RWPE1 (cell line): ENCODE data around the gene EXOC7.

Experiments used
- CTCF ChIA-PET: fragments of 350-600 bp; sonication (Branson Sonifier 250); formaldehyde crosslinking; extraction: SDS; loops from one replicate; lab custom pipeline; 2021; lab: Yijun Ruan, JAX
- POLR2A ChIA-PET: fragments of 400-600 bp; formaldehyde crosslinking; extraction: SDS; loops from one replicate; lab custom pipeline; 2020; ENCODE audit warnings: antibody characterized with exemption; ENCODE audit not compliant: low non-redundant PET; lab: Yijun Ruan, JAX
- DNase-seq: peaks from one replicate; pipeline ENCODE4 v3.0.0; 2012; ENCODE audit warnings: low spot score
- H3K27ac ChIP-seq: fragments of 450-650 bp; 2 replicates; pipeline ENCODE4 v1.5.1; 2017
- CTCF ChIP-seq: fragments of 450-650 bp; conservative IDR thresholded peaks from 2 replicates; pipeline ENCODE4 v1.5.1; 2017; ENCODE audit warnings: low read depth, mild to moderate bottlenecking

The EXOC7 gene

GRCh38 chr17:76103274-76104139 is at the start of gene EXOC7:
Gene EXOC7 (minus strand): TSS chr17:76103787. CDS start chr17:76103692, 95 bp downstream.
- ChIA-PET POLR2A (interaction anchor here (1.2 kb wide), 1 partner anchor 20 kb away, joined by 3 read pairs; no protein-coding TSS in a partner anchor), CTCF (interaction anchor here (0.5 to 1.2 kb wide), 6 partner anchors 18 to 196 kb away, joined by 3 to 7 read pairs (median 4); partner anchors contain the start of gene FOXJ1)
- H3K27ac ChIP-seq = peak within 1 kb of the TSS; percentile 79
- peak; percentile 95 for DNase-seq
- no peak for TF ChIP-seq CTCF

- ChIA-PET POLR2A (no interaction called here), CTCF (interaction anchor here (0.5 to 1.7 kb wide), 7 partner anchors 9 to 415 kb away, joined by 3 to 7 read pairs (median 4); no protein-coding TSS in a partner anchor)
- H3K27ac ChIP-seq = no peak overlapping the region
- DNase-seq = no peak
- TF ChIP-seq CTCF = no peak
Measured at GRCh38 chr17:76153202-76153601, 49.6 kb upstream of the EXOC7 start.

GRCh38 chr17:76152591-76152990 is 49.0 kb upstream of the EXOC7 start:
- H3K27ac ChIP-seq = no peak overlapping the region
- no peak for TF ChIP-seq CTCF
- CTCF ChIA-PET = interaction anchor here (0.5 to 1.7 kb wide), 6 partner anchors 8 to 193 kb away, joined by 3 to 7 read pairs (median 4); no protein-coding TSS in a partner anchor
- POLR2A ChIA-PET = no interaction called here
- DNase-seq = no peak

- DNase-seq = no peak
- H3K27ac ChIP-seq = no peak overlapping the region
- POLR2A ChIA-PET = interaction anchor here (0.6 kb wide), 1 partner anchor 18 kb away, joined by 3 read pairs; no protein-coding TSS in a partner anchor
- CTCF ChIA-PET = interaction anchor here (0.6 to 1.2 kb wide), 3 partner anchors 14 to 194 kb away, joined by 3 read pairs; no protein-coding TSS in a partner anchor
- no peak for TF ChIP-seq CTCF
Measured at GRCh38 chr17:76151896-76152454, 48.4 kb upstream of the EXOC7 start.

GRCh38 chr17:76150712-76151622 is 47.4 kb upstream of the EXOC7 start:
- DNase-seq = no peak
- no peak for TF ChIP-seq CTCF
- ChIA-PET POLR2A (no interaction called here), CTCF (interaction anchor here (0.9 kb wide), 1 partner anchor 30 kb away, joined by 3 read pairs; no protein-coding TSS in a partner anchor)
- no peak overlapping the region for H3K27ac ChIP-seq

- no peak for TF ChIP-seq CTCF
- ChIA-PET POLR2A (no interaction called here), CTCF (interaction anchor here (1.0 kb wide), 1 partner anchor 28 kb away, joined by 4 read pairs; no protein-coding TSS in a partner anchor)
- H3K27ac ChIP-seq = no peak overlapping the region
- no peak for DNase-seq
Measured at GRCh38 chr17:76149214-76149613, 45.6 kb upstream of the EXOC7 start.
